Bronchial epithelial cell (primary cell): ENCODE data around the gene DNAH8. TPM values are rescaled to one million over a fixed set of nuclear protein-coding genes. Genes with fewer than 3 reads are reported as not detected.

Experiments
- DNase-seq: peaks from one replicate; pipeline ENCODE4 v3.0.0-alpha.2; 2010; ENCODE audit warnings: low read depth
- FAIRE-seq: peaks from 2 replicates; lab custom pipeline; 2011; peaks lifted over from hg19 to GRCh38; lab: Jason Lieb, UNC
- H3K27me3 ChIP-seq: 2 replicates; pipeline ENCODE4 v1.5.1; 2011; ENCODE audit warnings: low read length; ENCODE audit not compliant: control insufficient read depth, insufficient read depth
- H3K36me3 ChIP-seq: 2 replicates; pipeline ENCODE4 v1.5.1; 2011; ENCODE audit warnings: low read length; ENCODE audit not compliant: control insufficient read depth, insufficient read depth
- H3K4me3 ChIP-seq: 2 replicates; pipeline ENCODE4 v1.5.1; 2011; ENCODE audit warnings: mild to moderate bottlenecking, low read depth, low read length, control low read depth
- CTCF ChIP-seq: IDR thresholded peaks from 2 replicates; pipeline ENCODE4 v1.5.1; 2011; ENCODE audit warnings: mild to moderate bottlenecking, moderate library complexity, low read length, control low read depth, inconsistent platforms; ENCODE audit not compliant: insufficient read depth, severe bottlenecking
- total RNA-seq: library from RNA; depleted of rRNA; stranded (reverse); fragments of >200 nt; gene quantifications from 2 replicates; pipeline ENCODE4 v1.2.1, GENCODE V29; 2014

DNAH8 gene
- total RNA-seq, 1 donor from 2014 or later = not detected

DNA sequence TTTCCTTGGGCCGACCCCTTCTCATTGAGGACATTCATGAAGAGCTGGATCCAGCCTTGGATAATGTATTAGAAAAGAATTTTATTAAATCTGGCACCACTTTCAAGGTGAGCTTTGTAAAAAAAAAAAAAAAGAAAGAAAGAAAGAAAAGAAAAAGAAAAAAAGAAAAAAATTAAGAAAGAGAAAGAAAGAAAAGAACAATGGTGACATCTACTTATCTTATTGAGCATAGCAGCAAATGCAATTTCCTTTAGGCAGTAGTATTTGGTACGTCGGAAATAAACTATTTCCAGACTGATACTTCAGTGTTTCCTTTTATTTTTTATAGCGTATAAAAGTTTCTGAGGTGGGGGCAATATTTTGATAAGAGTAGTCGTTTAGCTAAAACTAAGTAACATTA lies 214.4 kb downstream of the DNAH8 start:
- DNase-seq = no peak
- H3K4me3 ChIP-seq = no peak overlapping the region
- H3K36me3 ChIP-seq = no peaks in the 10 kb centered on the region
- H3K27me3 ChIP-seq = no peaks in the 10 kb centered on the region
- no peak for TF ChIP-seq CTCF
- FAIRE-seq = no peak

DNA sequence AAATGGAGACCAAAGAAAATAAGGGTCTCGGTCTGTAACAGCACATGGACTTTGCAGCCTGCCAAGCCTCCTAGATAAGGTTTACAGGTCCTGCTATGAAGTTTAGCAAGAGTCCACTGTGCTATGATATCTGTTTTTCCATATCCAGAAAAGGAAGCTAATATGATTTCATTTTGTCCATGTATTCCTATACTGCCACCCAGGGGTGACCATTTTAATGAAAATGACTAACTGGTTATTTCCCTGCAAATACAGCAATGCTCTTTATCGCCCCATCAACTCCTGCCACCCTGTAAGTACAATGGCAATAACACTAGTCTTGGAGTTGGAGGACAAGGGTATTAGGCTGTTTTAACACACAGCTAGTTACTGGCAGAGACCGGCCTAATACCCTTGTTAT lies 218.3 kb downstream of the DNAH8 start:
- TF ChIP-seq CTCF = peak; percentile 39
- no peaks in the 10 kb centered on the region for H3K36me3 ChIP-seq
- H3K4me3 ChIP-seq = no peak overlapping the region
- no peaks in the 10 kb centered on the region for H3K27me3 ChIP-seq
- FAIRE-seq = no peak
- DNase-seq = peak; percentile 45

DNA sequence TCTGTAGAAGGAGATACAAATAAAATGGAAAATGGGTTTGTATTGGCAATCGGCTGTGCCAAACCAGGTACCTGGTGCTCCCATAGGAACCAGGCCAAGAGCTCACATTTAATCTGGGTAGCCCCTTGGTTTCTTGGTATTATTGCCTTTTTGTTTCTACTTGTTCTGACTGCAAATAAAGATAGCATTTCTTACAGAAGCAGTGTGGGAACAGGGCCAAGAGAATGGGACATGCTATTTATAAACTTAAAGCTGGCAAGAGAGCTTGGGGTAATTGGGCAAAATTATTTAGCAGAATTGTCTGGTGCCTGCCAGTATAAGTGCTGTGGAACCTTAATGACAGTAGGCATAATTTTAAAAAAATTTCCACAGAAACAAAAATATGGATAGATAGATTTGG lies 219.9 kb downstream of the DNAH8 start:
- H3K4me3 ChIP-seq = no peak overlapping the region
- no peak for DNase-seq
- peaks cover 2% of the 10 kb centered on the region for H3K27me3 ChIP-seq
- no peak for TF ChIP-seq CTCF
- no peak for FAIRE-seq
- H3K36me3 ChIP-seq = no peaks in the 10 kb centered on the region

DNA sequence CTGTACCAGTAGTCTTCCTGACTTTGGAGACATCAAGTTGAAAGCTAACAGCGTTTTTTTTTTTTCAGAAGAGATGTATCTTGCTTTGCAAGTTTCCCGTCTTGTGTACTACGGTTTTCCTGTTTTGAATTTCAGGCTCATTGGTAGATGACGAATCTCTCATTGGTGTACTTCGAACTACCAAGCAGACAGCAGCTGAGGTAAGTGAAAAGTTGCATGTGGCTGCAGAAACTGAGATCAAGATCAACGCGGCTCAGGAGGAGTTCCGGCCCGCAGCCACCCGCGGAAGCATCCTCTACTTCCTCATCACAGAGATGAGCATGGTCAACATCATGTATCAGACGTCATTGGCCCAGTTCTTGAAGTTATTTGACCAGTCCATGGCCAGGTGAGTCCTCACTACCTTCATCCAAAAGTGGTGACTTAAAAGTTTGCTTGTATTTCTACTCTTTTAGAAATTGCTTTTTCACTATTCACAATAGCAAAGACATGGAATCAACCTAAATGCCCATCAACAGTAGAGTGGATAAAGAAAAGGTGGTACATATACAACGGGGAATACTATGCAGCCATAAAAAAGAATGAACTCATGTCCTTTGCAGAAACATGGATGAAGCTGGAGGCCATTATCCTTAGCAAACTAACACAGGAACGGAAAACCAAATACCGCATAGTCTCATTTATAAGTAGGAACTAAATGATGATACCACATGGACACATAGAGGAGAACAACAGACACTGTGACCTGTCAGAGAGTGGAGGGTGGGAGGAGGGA lies 222.9 kb downstream of the DNAH8 start:
- DNase-seq (no peak), FAIRE-seq (no peak)
- Histone ChIP-seq H3K36me3 (no peaks in the 10 kb centered on the region), H3K4me3 (no peak overlapping the region), H3K27me3 (peaks cover 2% of the 10 kb centered on the region)
- TF ChIP-seq CTCF = no peak

DNA sequence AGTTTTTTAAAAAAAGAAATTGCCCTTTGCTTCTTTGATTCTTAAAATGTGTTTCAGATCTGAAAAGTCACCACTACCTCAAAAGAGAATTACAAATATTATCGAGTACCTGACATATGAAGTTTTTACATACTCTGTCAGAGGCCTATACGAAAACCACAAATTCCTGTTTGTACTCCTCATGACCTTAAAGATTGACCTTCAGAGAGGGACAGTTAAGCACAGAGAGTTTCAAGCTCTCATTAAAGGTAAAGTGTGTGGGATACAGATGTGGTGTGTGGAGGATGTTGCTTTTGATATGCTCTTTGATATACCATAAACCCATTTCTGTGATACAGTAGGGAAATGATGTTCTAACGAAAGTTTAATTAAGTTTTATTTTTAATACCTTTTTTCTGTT lies 223.6 kb downstream of the DNAH8 start:
- H3K4me3 ChIP-seq = no peak overlapping the region
- no peak for TF ChIP-seq CTCF
- no peaks in the 10 kb centered on the region for H3K36me3 ChIP-seq
- FAIRE-seq = no peak
- no peak for DNase-seq
- peaks cover 2% of the 10 kb centered on the region for H3K27me3 ChIP-seq

DNA sequence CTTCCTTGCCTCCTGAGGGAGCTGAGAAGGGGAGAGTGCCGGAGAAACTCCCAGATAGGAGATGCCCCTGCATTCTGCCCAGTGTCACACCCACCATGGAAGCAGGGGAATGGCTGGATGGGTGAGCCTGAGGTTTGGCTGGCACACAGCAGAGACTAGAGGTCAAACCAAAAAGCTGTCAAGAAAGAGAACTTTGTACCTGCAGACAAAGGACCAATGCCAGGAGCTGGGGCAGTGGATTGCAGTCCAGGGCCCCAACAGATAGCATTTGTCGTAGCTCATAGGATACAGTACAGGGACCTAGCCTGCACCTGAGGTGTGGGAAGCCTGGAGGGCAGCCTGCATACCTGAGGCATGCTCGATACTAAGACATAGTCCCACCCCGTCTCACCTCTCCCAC lies 227.3 kb downstream of the DNAH8 start:
- no peak for TF ChIP-seq CTCF
- H3K27me3 ChIP-seq = peaks cover 2% of the 10 kb centered on the region
- no peak overlapping the region for H3K4me3 ChIP-seq
- DNase-seq (no peak), FAIRE-seq (no peak)
- H3K36me3 ChIP-seq = no peaks in the 10 kb centered on the region
